ACC112 (cell line): Measurements from ENCODE around the gene TUBA8.
"Not testable (repeated sequence)": the region's sequence is repeated elsewhere in the genome, so short reads cannot be mapped to it uniquely, and the experiment has no call there.

ENCODE experiments used
- H2AFZ ChIP-seq: fragments of 200-600 bp; sonication (generic); one replicate; pipeline ENCODE4 v1.6.0; 2017; ENCODE audit warnings: antibody characterized with exemption, low read length; ENCODE audit not compliant: unreplicated experiment
- H3K27ac ChIP-seq: fragments of 200-600 bp; sonication (generic); 2 replicates; pipeline ENCODE4 v1.5.1; 2014; ENCODE audit warnings: low read depth, mild to moderate bottlenecking, antibody characterized with exemption, low read length, moderate library complexity
- H3K27me3 ChIP-seq: fragments of 200-600 bp; sonication (generic); 2 replicates; pipeline ENCODE4 v1.6.1; 2014; ENCODE audit warnings: mild to moderate bottlenecking, antibody characterized with exemption, low read length, moderate library complexity, mixed read lengths; ENCODE audit not compliant: insufficient read depth
- H3K36me3 ChIP-seq: fragments of 200-600 bp; sonication (generic); 2 replicates; pipeline ENCODE4 v1.6.1; 2016; ENCODE audit warnings: mild to moderate bottlenecking, antibody characterized with exemption, low read length, moderate library complexity, mixed read lengths; ENCODE audit not compliant: insufficient read depth
- H3K4me1 ChIP-seq: fragments of 200-600 bp; sonication (generic); one replicate; pipeline ENCODE4 v1.6.1; 2016; ENCODE audit warnings: low read length, mixed read lengths; ENCODE audit not compliant: insufficient read depth, unreplicated experiment, control insufficient read depth
- H3K4me3 ChIP-seq: fragments of 200-600 bp; sonication (generic); 2 replicates; pipeline ENCODE4 v1.5.1; 2014; ENCODE audit warnings: mild to moderate bottlenecking, low read depth, low read length
- H3K79me2 ChIP-seq: fragments of 200-600 bp; sonication (generic); one replicate; pipeline ENCODE4 v1.6.0; 2016; ENCODE audit warnings: low read length; ENCODE audit not compliant: control insufficient read depth, unreplicated experiment, insufficient read depth

TUBA8 gene

GRCh38 chr22:18091478-18091877 is 19.1 kb upstream of the TUBA8 start:
- peak overlapping the region; percentile 73 for H3K4me3 ChIP-seq
- no peak overlapping the region for H2AFZ ChIP-seq
- 0 out of 2 replicates have a peak, but pooled peaks cover 3% of the 10 kb centered on the region for H3K36me3 ChIP-seq
- peaks cover 3% of the 10 kb centered on the region for H3K4me1 ChIP-seq
- no peaks in the 10 kb centered on the region for H3K27me3 ChIP-seq
- peaks cover 2% of the 10 kb centered on the region for H3K79me2 ChIP-seq
- H3K27ac ChIP-seq, result peak overlapping the region; percentile 95

- H3K79me2 ChIP-seq, result peaks cover 2% of the 10 kb centered on the region
- H3K4me1 ChIP-seq, result peaks cover 3% of the 10 kb centered on the region
- H3K4me3 ChIP-seq, result peak overlapping the region; percentile 73
- H3K36me3 ChIP-seq, result 0 out of 2 replicates have a peak, but pooled peaks cover 3% of the 10 kb centered on the region
- H2AFZ ChIP-seq, result peak overlapping the region; percentile 60
- no peaks in the 10 kb centered on the region for H3K27me3 ChIP-seq
- peak overlapping the region; percentile 95 for H3K27ac ChIP-seq
Observed at GRCh38 chr22:18091916-18092526, 18.6 kb upstream of the TUBA8 start.

DNA sequence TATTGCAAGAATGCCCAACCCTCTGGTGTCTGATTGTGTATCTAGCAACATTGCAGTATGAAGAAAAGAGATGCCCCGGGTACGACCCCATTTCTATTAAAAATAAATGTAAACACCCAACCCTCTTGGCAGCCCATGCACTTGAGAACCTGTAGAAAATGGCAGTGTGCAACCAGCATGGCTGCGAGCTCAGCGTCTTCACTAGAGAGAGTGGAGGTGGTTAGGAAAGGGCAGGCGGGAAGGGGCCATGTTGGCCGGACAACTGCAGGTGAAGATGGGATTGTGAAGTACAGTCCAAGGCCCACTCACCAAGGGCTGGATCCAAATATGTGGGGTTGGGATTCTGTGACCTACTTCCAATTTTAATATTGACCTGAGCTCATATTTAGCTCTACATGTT is 16.9 kb upstream of the TUBA8 start:
- Histone ChIP-seq H3K4me1 (peaks cover 3% of the 10 kb centered on the region), H3K4me3 (no peak overlapping the region), H2AFZ (no peak overlapping the region), H3K36me3 (no peaks in the 10 kb centered on the region), H3K79me2 (peaks cover 2% of the 10 kb centered on the region), H3K27me3 (no peaks in the 10 kb centered on the region), H3K27ac (no peak overlapping the region)

- Histone ChIP-seq H3K27ac (no peak overlapping the region), H3K27me3 (no peaks in the 10 kb centered on the region), H2AFZ (no peak overlapping the region), H3K4me1 (peaks cover 3% of the 10 kb centered on the region), H3K79me2 (peaks cover 2% of the 10 kb centered on the region), H3K4me3 (no peak overlapping the region), H3K36me3 (no peaks in the 10 kb centered on the region)
Observed at GRCh38 chr22:18095101-18095805, 15.4 kb upstream of the TUBA8 start.

DNA sequence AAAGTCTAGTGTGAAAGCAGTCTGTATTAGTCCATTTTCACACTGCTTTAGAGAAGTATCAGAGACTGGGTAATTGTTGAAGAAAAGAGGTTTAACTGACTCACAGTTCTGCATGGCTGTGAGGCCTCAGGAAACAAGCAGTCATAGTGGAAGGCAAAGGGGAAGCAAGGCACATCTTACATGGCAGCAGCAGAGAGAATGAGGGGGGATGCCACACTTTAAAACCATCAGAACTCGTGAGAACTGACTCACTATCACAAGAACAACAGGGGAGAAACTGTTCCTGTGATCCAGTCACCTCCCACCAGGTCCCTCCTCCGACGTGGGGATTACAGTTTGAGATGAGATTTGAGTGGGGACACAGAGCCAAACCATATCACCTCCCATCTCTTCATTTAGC is 13.8 kb upstream of the TUBA8 start:
- Histone ChIP-seq H3K36me3 (no peaks in the 10 kb centered on the region), H3K4me1 (peaks cover 3% of the 10 kb centered on the region), H3K4me3 (no peak overlapping the region), H3K79me2 (peaks cover 2% of the 10 kb centered on the region), H3K27ac (no peak overlapping the region), H3K27me3 (no peaks in the 10 kb centered on the region), H2AFZ (no peak overlapping the region)

GRCh38 chr22:18100781-18101180 is 9.8 kb upstream of the TUBA8 start:
- no peak overlapping the region for H3K27ac ChIP-seq
- H3K79me2 ChIP-seq, result no peaks in the 10 kb centered on the region
- H3K27me3 ChIP-seq, result no peaks in the 10 kb centered on the region
- no peak overlapping the region for H2AFZ ChIP-seq
- H3K4me1 ChIP-seq, result peaks cover 4% of the 10 kb centered on the region
- H3K36me3 ChIP-seq, result no peaks in the 10 kb centered on the region
- no peak overlapping the region for H3K4me3 ChIP-seq

DNA sequence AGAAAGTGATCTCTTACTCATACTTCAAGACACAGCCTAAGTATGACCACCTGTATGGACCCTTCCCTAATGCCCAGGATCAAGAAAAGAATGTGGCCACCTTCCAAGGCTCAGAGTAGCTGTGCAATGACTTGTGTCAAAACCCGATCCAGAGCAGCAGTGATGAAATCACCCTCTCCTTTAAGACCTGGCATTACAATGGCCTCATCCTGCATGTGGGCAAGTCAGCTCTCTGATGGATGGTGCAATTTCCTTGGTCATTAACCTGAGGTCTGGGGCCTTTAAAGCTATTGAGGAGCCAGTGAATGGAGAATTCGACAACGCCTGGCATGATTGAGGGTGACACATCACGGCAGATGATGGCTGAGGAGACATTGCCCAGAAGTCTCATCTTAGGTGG is 9.1 kb upstream of the TUBA8 start:
- Histone ChIP-seq H3K79me2 (no peaks in the 10 kb centered on the region), H2AFZ (no peak overlapping the region), H3K27me3 (no peaks in the 10 kb centered on the region), H3K4me3 (no peak overlapping the region), H3K4me1 (peaks cover 4% of the 10 kb centered on the region), H3K36me3 (no peaks in the 10 kb centered on the region), H3K27ac (no peak overlapping the region)

DNA sequence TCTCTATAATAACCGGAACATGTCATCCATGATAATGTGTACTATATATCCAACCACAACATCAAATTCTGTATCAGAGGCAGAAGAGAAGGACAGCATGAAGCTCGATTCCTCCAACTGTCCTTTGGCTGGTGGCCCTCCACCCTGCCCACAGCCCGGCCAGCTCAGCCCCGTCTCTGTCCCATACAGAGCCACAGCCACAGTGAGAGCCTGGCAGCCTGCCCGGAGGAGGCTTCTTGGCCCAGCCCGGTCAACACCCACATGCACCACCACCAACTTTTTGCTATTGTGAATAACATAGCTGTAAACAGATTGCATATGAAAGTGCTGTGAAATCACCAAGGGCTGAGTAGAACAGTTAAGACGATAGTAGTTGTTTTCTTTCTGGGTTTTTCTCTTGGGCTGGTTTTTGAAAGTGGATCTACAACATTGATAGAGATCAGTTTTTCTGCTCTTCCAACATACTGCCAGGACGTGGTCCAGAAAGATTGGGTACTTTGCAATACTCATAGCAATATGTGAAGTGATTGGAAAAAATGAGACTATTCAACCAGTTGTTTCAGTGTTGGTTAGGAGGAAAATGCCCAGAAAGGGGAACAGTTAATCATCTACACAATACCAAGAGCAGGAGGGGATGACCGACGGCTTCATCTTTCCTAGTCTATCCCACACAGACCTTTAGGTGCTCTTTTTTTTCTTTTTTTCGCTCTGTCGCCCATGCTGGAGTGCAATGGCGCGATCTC is 6.9 kb upstream of the TUBA8 start:
- H3K4me3 ChIP-seq, result no peak overlapping the region
- H3K4me1 ChIP-seq, result peaks cover 4% of the 10 kb centered on the region
- H3K36me3 ChIP-seq, result no peaks in the 10 kb centered on the region
- no peak overlapping the region for H2AFZ ChIP-seq
- no peaks in the 10 kb centered on the region for H3K27me3 ChIP-seq
- H3K79me2 ChIP-seq, result no peaks in the 10 kb centered on the region
- no peak overlapping the region for H3K27ac ChIP-seq

DNA sequence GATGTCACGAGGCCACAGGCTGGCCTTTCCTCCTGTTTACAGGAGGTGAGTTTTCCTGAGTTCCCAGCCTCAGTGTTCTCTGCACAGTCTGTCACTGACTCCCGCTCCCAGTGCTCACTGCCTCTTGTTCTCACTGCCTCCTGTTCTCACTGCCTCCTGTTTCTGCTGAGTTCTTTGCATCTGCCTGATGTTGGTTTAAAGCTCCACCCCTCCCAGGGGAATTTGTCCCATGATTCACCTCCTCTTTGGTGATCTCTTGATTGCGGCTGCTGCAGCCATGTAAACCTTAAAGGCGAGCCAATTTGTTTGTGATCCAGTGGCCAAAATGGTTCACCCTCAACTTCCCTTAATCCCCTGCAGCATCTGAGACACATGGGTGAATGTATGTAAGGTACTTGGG is 6.0 kb upstream of the TUBA8 start:
- no peak overlapping the region for H3K4me3 ChIP-seq
- H3K36me3 ChIP-seq, result no peaks in the 10 kb centered on the region
- peaks cover 4% of the 10 kb centered on the region for H3K4me1 ChIP-seq
- no peak overlapping the region for H2AFZ ChIP-seq
- no peaks in the 10 kb centered on the region for H3K79me2 ChIP-seq
- H3K27ac ChIP-seq, result no peak overlapping the region
- no peaks in the 10 kb centered on the region for H3K27me3 ChIP-seq

DNA sequence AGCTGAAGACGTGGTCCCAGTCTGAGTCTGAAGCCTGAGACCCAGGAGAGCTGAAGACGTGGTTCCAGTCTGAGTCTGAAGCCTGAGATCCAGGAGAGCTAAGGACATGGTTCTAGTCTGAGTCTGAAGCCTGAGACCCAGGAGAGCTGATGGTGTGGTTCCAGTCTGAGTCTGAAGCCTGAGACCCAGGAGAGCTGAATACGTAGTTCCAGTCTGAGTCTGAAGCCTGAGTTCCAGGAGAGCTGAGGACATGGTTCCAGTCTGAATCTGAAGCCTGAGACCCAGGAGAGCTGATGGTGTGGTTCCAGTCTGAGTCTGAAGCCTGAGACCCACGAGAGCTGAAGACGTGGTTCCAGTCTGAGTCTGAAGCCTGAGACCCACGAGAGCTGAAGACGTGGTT is 4.6 kb upstream of the TUBA8 start:
- H3K36me3 ChIP-seq, H3K4me3 ChIP-seq, H3K79me2 ChIP-seq, H3K27ac ChIP-seq, H2AFZ ChIP-seq, H3K27me3 ChIP-seq, H3K4me1 ChIP-seq: not testable (repeated sequence)
